H9 (cell line): ENCODE measurements around the gene ADGRL3. TPM values are rescaled to one million over a fixed set of nuclear protein-coding genes. Genes with fewer than 3 reads are reported as not detected.

Experiments used
- DNase-seq: peaks from one replicate; pipeline ENCODE4 v3.0.0-alpha.2; 2017
- H2AFZ ChIP-seq: one replicate; pipeline ENCODE4 v1.6.1; 2013; ENCODE audit warnings: mild to moderate bottlenecking, low read length, control low read depth, moderate library complexity
- H2AK5ac ChIP-seq: 2 replicates; pipeline ENCODE4 v1.6.1; 2013; ENCODE audit warnings: low read length, control low read depth, mixed read lengths; ENCODE audit not compliant: insufficient read length
- H2BK120ac ChIP-seq: one replicate; pipeline ENCODE4 v1.6.1; 2013; ENCODE audit warnings: low read depth, mild to moderate bottlenecking, low read length, control low read depth, inconsistent platforms; ENCODE audit not compliant: poor library complexity, severe bottlenecking
- H2BK12ac ChIP-seq: 2 replicates; pipeline ENCODE4 v1.6.1; 2013; ENCODE audit warnings: low read length, control low read depth, mixed read lengths, low read depth; ENCODE audit not compliant: insufficient read length
- H2BK15ac ChIP-seq: 2 replicates; pipeline ENCODE4 v1.6.1; 2013; ENCODE audit warnings: low read depth, low read length, control low read depth
- H2BK20ac ChIP-seq: one replicate; pipeline ENCODE4 v1.6.1; 2013; ENCODE audit warnings: low read depth, mild to moderate bottlenecking, low read length, control low read depth, inconsistent platforms; ENCODE audit not compliant: poor library complexity, severe bottlenecking
- H2BK5ac ChIP-seq: 2 replicates; pipeline ENCODE4 v1.6.1; 2013; ENCODE audit warnings: low read length, control low read depth, mixed read lengths; ENCODE audit not compliant: insufficient read length
- H3K14ac ChIP-seq: 2 replicates; pipeline ENCODE4 v1.6.1; 2013; ENCODE audit warnings: low read length, control low read depth; ENCODE audit not compliant: insufficient read depth
- H3K18ac ChIP-seq: 2 replicates; pipeline ENCODE4 v1.6.1; 2013; ENCODE audit warnings: low read depth, mild to moderate bottlenecking, mixed read lengths, low read length, control low read depth; ENCODE audit not compliant: insufficient read length
- H3K23ac ChIP-seq: 2 replicates; pipeline ENCODE4 v1.6.1; 2013; ENCODE audit warnings: low read length, control low read depth, mixed read lengths, low read depth; ENCODE audit not compliant: insufficient read length
- H3K23me2 ChIP-seq: 2 replicates; pipeline ENCODE4 v1.6.1; 2013; ENCODE audit warnings: low read depth, mild to moderate bottlenecking, mixed read lengths, low read length, control low read depth; ENCODE audit not compliant: insufficient read length, poor library complexity, severe bottlenecking
- H3K27ac ChIP-seq: 2 replicates; pipeline ENCODE4 v1.5.1; 2013; ENCODE audit warnings: low read length, control low read depth, mixed read lengths, low read depth; ENCODE audit not compliant: insufficient read length
- H3K27me3 ChIP-seq: 2 replicates; pipeline ENCODE4 v1.6.1; 2013; ENCODE audit warnings: low read length, control low read depth, inconsistent platforms; ENCODE audit not compliant: insufficient read depth
- H3K4ac ChIP-seq: 2 replicates; pipeline ENCODE4 v1.6.1; 2013; ENCODE audit warnings: low read depth, mild to moderate bottlenecking, control low read depth, inconsistent platforms, low read length, moderate library complexity
- H3K4me1 ChIP-seq: 2 replicates; pipeline ENCODE4 v1.6.1; 2013; ENCODE audit warnings: low read length, control low read depth, inconsistent platforms; ENCODE audit not compliant: insufficient read depth
- H3K4me2 ChIP-seq: 2 replicates; pipeline ENCODE4 v1.6.1; 2013; ENCODE audit warnings: low read length, control low read depth, mixed read lengths; ENCODE audit not compliant: insufficient read length, insufficient read depth
- H3K56ac ChIP-seq: 2 replicates; pipeline ENCODE4 v1.6.1; 2013; ENCODE audit warnings: low read depth, mild to moderate bottlenecking, mixed read lengths, low read length, control low read depth; ENCODE audit not compliant: insufficient read length
- H3K79me1 ChIP-seq: 2 replicates; pipeline ENCODE4 v1.6.1; 2013; ENCODE audit warnings: low read depth, mild to moderate bottlenecking, moderate library complexity, low read length, control low read depth, inconsistent platforms; ENCODE audit not compliant: insufficient read depth, poor library complexity, severe bottlenecking
- H3K79me2 ChIP-seq: 2 replicates; pipeline ENCODE4 v1.6.1; 2013; ENCODE audit warnings: low read length, control low read depth, inconsistent platforms; ENCODE audit not compliant: insufficient read depth
- H3K9ac ChIP-seq: 2 replicates; pipeline ENCODE4 v1.6.1; 2013; ENCODE audit warnings: low read length, control low read depth, mixed read lengths; ENCODE audit not compliant: insufficient read length; ENCODE audit errors: extremely low read depth
- H3K9me3 ChIP-seq: one replicate; pipeline ENCODE4 v1.6.1; 2013; ENCODE audit warnings: low read depth, low read length, inconsistent platforms; ENCODE audit not compliant: control insufficient read depth
- H3T11ph ChIP-seq: one replicate; pipeline ENCODE4 v1.6.1; 2013; ENCODE audit warnings: mild to moderate bottlenecking, low read length, control low read depth, inconsistent platforms
- H4K20me1 ChIP-seq: one replicate; pipeline ENCODE4 v1.6.1; 2013; ENCODE audit not compliant: control insufficient read depth, insufficient read length, insufficient read depth
- H4K5ac ChIP-seq: 2 replicates; pipeline ENCODE4 v1.6.1; 2013; ENCODE audit warnings: low read depth, mild to moderate bottlenecking, mixed read lengths, low read length, control low read depth; ENCODE audit not compliant: insufficient read length
- H4K8ac ChIP-seq: replicated peaks from 2 replicates; pipeline ENCODE4 v1.6.1; 2013; ENCODE audit warnings: low read length, control low read depth, mixed read lengths, low read depth; ENCODE audit not compliant: insufficient read length
- H4K91ac ChIP-seq: 2 replicates; pipeline ENCODE4 v1.6.1; 2013; ENCODE audit warnings: low read depth, mild to moderate bottlenecking, moderate library complexity, mixed read lengths, low read length, control low read depth; ENCODE audit not compliant: insufficient read length
- H3K27ac Mint-ChIP-seq, 3 experiments: 2 replicates in 2 of 3; 3 replicates in 1 of 3; pipeline ENCODE4 v1.8.0; 2020 to 2021; ENCODE audit warnings: mixed read lengths in 3 of 3, mild to moderate bottlenecking in 1 of 3, moderate library complexity in 1 of 3
- H3K27me3 Mint-ChIP-seq: 2 replicates; pipeline ENCODE4 v1.8.0; 2021; ENCODE audit warnings: low read depth, mild to moderate bottlenecking, moderate library complexity, mixed read lengths
- H3K36me3 Mint-ChIP-seq, 3 experiments: 2 replicates in 2 of 3; 3 replicates in 1 of 3; pipeline ENCODE4 v1.8.0; 2020 to 2021; ENCODE audit warnings: low read depth in 3 of 3, mixed read lengths in 3 of 3; ENCODE audit not compliant: insufficient read depth in 1 of 3
- H3K4me1 Mint-ChIP-seq, 2 experiments: 2 replicates each; pipeline ENCODE4 v1.8.0; 2020; ENCODE audit warnings: mixed read lengths in 2 of 2
- H3K4me3 Mint-ChIP-seq, 2 experiments: 2 replicates in 1 of 2; 3 replicates in 1 of 2; pipeline ENCODE4 v1.8.0; 2020 to 2021; ENCODE audit warnings: mild to moderate bottlenecking in 2 of 2, mixed read lengths in 2 of 2, moderate library complexity in 1 of 2
- H3K9me3 Mint-ChIP-seq, 2 experiments: 2 replicates in 1 of 2; 3 replicates in 1 of 2; pipeline ENCODE4 v1.8.0; 2020; ENCODE audit warnings: mild to moderate bottlenecking in 2 of 2, mixed read lengths in 2 of 2, moderate library complexity in 1 of 2
- WGBS: extraction: QIAGEN DNeasy Blood & Tissue Kit; methylation state at CpG from one replicate; pipeline ENCODE4 v1.1.7; 2013; ENCODE audit warnings: missing lambda C conversion rate, low lambda C conversion rate, mixed read lengths; ENCODE audit not compliant: insufficient read length; ENCODE audit errors: extremely low coverage; 5-methylcytosine and 5-hydroxymethylcytosine counted together
- total RNA-seq: library from RNA; stranded (reverse); gene quantifications from 2 replicates; pipeline ENCODE4 v1.2.1, GENCODE V29; 2021
- TF ChIP-seq, protein P1 (sequence below): fragments of 200-600 bp; sonication (generic); conservative IDR thresholded peaks from 3 replicates; pipeline ENCODE4 v1.8.0; 2021; ENCODE audit warnings: antibody characterized with exemption, mild to moderate bottlenecking

ADGRL3 gene
- total RNA-seq, 1 experiment from 2014 or later = 5.9 TPM

DNA sequence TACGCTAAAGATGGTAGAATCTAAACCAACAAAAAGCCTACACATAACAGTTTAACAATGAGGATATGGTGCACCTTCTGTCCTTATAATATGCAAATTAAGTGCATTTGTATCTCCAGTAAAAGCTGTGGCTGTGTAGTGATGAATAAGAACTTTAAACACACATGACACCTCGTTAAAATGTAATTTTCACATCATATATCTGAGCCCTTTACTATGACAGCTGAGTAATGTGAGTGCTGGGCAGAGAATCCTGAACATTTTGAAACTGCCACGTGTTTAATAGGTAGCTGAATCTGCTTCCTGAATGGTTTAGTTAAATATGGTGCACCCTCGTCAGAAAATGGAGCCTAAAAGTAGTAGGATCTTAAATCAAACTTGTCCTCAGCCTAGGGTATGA is 540.8 kb downstream of the ADGRL3 start:
- Mint-ChIP-seq H3K36me3 (peaks cover 82 to 89% (median 88%) of the 10 kb centered on the region in 3 experiments), H3K9me3 (peaks cover 30 to 33% of the 10 kb centered on the region in 2 experiments), H3K27ac (peak overlapping the region in 1 of 3 experiments; percentile 44; a peak in 2 of 7 replicates), H3K27me3 (no peaks in the 10 kb centered on the region), H3K4me3 (no peak overlapping the region), H3K4me1 (peaks cover 18% of the 10 kb centered on the region in 2 experiments)
- Histone ChIP-seq H3K4ac (no peak overlapping the region), H3K4me1 (no peaks in the 10 kb centered on the region), H2AK5ac (no peak overlapping the region), H3K23me2 (no peaks in the 10 kb centered on the region), H4K91ac (no peak overlapping the region), H4K8ac (no peak overlapping the region), H3K18ac (no peak overlapping the region), H3K27me3 (no peaks in the 10 kb centered on the region), H2BK20ac (no peak overlapping the region), H3K14ac (no peak overlapping the region), H3K56ac (no peak overlapping the region), H3K79me1 (no peaks in the 10 kb centered on the region), H3K79me2 (no peaks in the 10 kb centered on the region), H2BK120ac (no peak overlapping the region), H4K20me1 (no peaks in the 10 kb centered on the region), H2BK15ac (no peak overlapping the region), H4K5ac (no peak overlapping the region), H3K9me3 (peaks cover 11% of the 10 kb centered on the region), H3K23ac (no peak overlapping the region), H3K4me2 (no peak overlapping the region), H2AFZ (no peak overlapping the region), H2BK5ac (no peak overlapping the region), H3K27ac (no peak overlapping the region), H3T11ph (no peak overlapping the region), H3K9ac (no peak overlapping the region), H2BK12ac (no peak overlapping the region)
- TF ChIP-seq, protein P1, sequence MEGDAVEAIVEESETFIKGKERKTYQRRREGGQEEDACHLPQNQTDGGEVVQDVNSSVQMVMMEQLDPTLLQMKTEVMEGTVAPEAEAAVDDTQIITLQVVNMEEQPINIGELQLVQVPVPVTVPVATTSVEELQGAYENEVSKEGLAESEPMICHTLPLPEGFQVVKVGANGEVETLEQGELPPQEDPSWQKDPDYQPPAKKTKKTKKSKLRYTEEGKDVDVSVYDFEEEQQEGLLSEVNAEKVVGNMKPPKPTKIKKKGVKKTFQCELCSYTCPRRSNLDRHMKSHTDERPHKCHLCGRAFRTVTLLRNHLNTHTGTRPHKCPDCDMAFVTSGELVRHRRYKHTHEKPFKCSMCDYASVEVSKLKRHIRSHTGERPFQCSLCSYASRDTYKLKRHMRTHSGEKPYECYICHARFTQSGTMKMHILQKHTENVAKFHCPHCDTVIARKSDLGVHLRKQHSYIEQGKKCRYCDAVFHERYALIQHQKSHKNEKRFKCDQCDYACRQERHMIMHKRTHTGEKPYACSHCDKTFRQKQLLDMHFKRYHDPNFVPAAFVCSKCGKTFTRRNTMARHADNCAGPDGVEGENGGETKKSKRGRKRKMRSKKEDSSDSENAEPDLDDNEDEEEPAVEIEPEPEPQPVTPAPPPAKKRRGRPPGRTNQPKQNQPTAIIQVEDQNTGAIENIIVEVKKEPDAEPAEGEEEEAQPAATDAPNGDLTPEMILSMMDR = no peak
- no CpG with 5 or more reads among the region's 4 CpGs for WGBS
- DNase-seq = no peak
